Measurements from ENCODE around the gene ADCY2.

GRCh38 chr5:7584749-7585148, 188.8 kb downstream of the ADCY2 start:
- TF ChIP-seq CTCF (IDR thresholded peaks at IDR 0.05; ENCODE audit: low read depth, low read length, poor library complexity, severe bottlenecking), result no peak
- TF ChIP-seq EZH2phosphoT487 (IDR thresholded peaks at IDR 0.05; ENCODE audit: borderline replicate concordance, low read length), result no peak

Data from DOHH2 (cell line).